ENCODE measurements around the gene PLCB4.

PLCB4 gene

GRCh38 chr20:9202420-9203080 lies 133.7 kb downstream of the PLCB4 start (continued):
- no peak for TF ChIP-seq ZNF639 (tag by site-specific recombination; IDR thresholded peaks at IDR 0.05)
- no peak for TF ChIP-seq ZSCAN5A (tag by site-specific recombination; IDR thresholded peaks at IDR 0.05)
- TF ChIP-seq PRDM10 (tag by site-specific recombination; IDR thresholded peaks at IDR 0.05) = no peak
- no peak for TF ChIP-seq ZFHX2 (tag by site-specific recombination; conservative IDR thresholded peaks at IDR 0.05)
- TF ChIP-seq ZNF580 (tag by site-specific recombination; IDR thresholded peaks at IDR 0.05) = no peak
- no peak for TF ChIP-seq ZIC2 (tag by site-specific recombination; IDR thresholded peaks at IDR 0.05)
- no peak for TF ChIP-seq ZNF544 (tag by site-specific recombination; IDR thresholded peaks at IDR 0.05)
- no peak for TF ChIP-seq ZNF16 (tag by site-specific recombination; IDR thresholded peaks at IDR 0.05; ENCODE audit: low read depth)

GRCh38 chr20:9203081-9203447 lies 134.2 kb downstream of the PLCB4 start:
- CTCF ChIA-PET = interaction anchor here (0.9 kb wide), 1 partner anchor 12 kb away, joined by 4 read pairs; no protein-coding TSS in a partner anchor
- no peak for TF ChIP-seq SALL2 (tag by site-specific recombination; IDR thresholded peaks at IDR 0.05; ENCODE audit: borderline replicate concordance)
- no peak for TF ChIP-seq REST (tag by site-specific recombination; IDR thresholded peaks at IDR 0.05)
- no peak for TF ChIP-seq ZNF26 (tag by site-specific recombination; IDR thresholded peaks at IDR 0.05)
- TF ChIP-seq ZNF626 (tag by site-specific recombination; IDR thresholded peaks at IDR 0.05) = no peak
- no peak for TF ChIP-seq ZNF514 (tag by site-specific recombination; IDR thresholded peaks at IDR 0.05)
- no peak for TF ChIP-seq ZNF48 (tag by site-specific recombination; IDR thresholded peaks at IDR 0.05)
- TF ChIP-seq ZNF701 (tag by site-specific recombination; IDR thresholded peaks at IDR 0.05) = no peak
- no peak for TF ChIP-seq ZNF548 (tag by site-specific recombination; IDR thresholded peaks at IDR 0.05)
- TF ChIP-seq PRDM10 (tag by site-specific recombination; IDR thresholded peaks at IDR 0.05) = no peak
- no peak for TF ChIP-seq FEZF1 (tag by site-specific recombination; IDR thresholded peaks at IDR 0.05)
- no peak for TF ChIP-seq ZBTB48 (tag by site-specific recombination; IDR thresholded peaks at IDR 0.05)

More at GRCh38 chr20:9203081-9203447, 134.2 kb downstream of the PLCB4 start:
- no peak overlapping the region for H3K4me3 ChIP-seq (ENCODE audit: low read depth, low read length)
- H3K9me3 ChIP-seq (ENCODE audit: control insufficient read depth, insufficient read depth, low read depth, low read length) = no peaks in the 10 kb centered on the region
- H3K36me3 ChIP-seq (ENCODE audit: control insufficient read depth in 2 of 2, insufficient read depth in 1 of 2, low read length in 2 of 2) = no peaks in the 10 kb centered on the region
- 0 out of 2 replicates have a peak, but pooled peaks cover 5% of the 10 kb centered on the region for H3K4me1 ChIP-seq (ENCODE audit: control insufficient read depth, insufficient read depth, low read length)
- POLR2A ChIA-PET = interaction anchor here (1.2 kb wide), 1 partner anchor 134 kb away, joined by 4 read pairs; the partner anchor contains the start of gene PLCB4
- H3K27ac ChIP-seq (ENCODE audit: extremely low read depth, low read depth, low read length) = no peak overlapping the region

Measured in HEK293 (cell line).